HEK293T (cell line): Measurements from ENCODE around the gene KMT5C.

ENCODE experiments used
- CTCF ChIA-PET: fragments of 350-600 bp; formaldehyde crosslinking; extraction: SDS; loops from one replicate; lab custom pipeline; 2021; ENCODE audit warnings: antibody characterized with exemption, inconsistent platforms; lab: Yijun Ruan, JAX
- POLR2A ChIA-PET: fragments of 350-600 bp; formaldehyde crosslinking; extraction: SDS; loops from one replicate; lab custom pipeline; 2020; ENCODE audit warnings: antibody characterized with exemption, inconsistent platforms; lab: Yijun Ruan, JAX
- DNase-seq: peaks from one replicate; pipeline ENCODE4 v3.0.0; 2012; ENCODE audit warnings: mixed read lengths; ENCODE audit errors: extremely low spot score
- ARNT ChIP-seq: fragments of 450-650 bp; IDR thresholded peaks from 2 replicates; pipeline ENCODE4 v1.6.1; 2017; ENCODE audit warnings: mild to moderate bottlenecking
- BHLHE40 ChIP-seq: fragments of 450-650 bp; IDR thresholded peaks from 2 replicates; pipeline ENCODE4 v1.6.1; 2016; ENCODE audit warnings: mild to moderate bottlenecking, moderate library complexity, borderline replicate concordance
- CTBP1 ChIP-seq: fragments of 450-650 bp; IDR thresholded peaks from 2 replicates; pipeline ENCODE4 v1.6.1; 2016; ENCODE audit warnings: borderline replicate concordance
- ELF4 ChIP-seq: fragments of 450-650 bp; IDR thresholded peaks from 2 replicates; pipeline ENCODE4 v1.6.1; 2017; ENCODE audit warnings: antibody characterized with exemption
- FOXA1 ChIP-seq: fragments of 450-650 bp; IDR thresholded peaks from 2 replicates; pipeline ENCODE4 v1.6.1; 2016; ENCODE audit warnings: mild to moderate bottlenecking
- FOXK2 ChIP-seq: fragments of 450-650 bp; IDR thresholded peaks from 2 replicates; pipeline ENCODE4 v1.6.1; 2016; ENCODE audit warnings: mild to moderate bottlenecking
- FOXM1 ChIP-seq: fragments of 450-650 bp; IDR thresholded peaks from 2 replicates; pipeline ENCODE4 v1.6.1; 2017; ENCODE audit warnings: mild to moderate bottlenecking, borderline replicate concordance
- HDGF ChIP-seq: fragments of 450-650 bp; IDR thresholded peaks from 2 replicates; pipeline ENCODE4 v1.6.1; 2017; ENCODE audit warnings: antibody characterized with exemption, borderline replicate concordance
- L3MBTL2 ChIP-seq: fragments of 450-650 bp; conservative IDR thresholded peaks from 2 replicates; pipeline ENCODE4 v1.6.1; 2016; ENCODE audit warnings: mild to moderate bottlenecking
- LEF1 ChIP-seq: fragments of 450-650 bp; IDR thresholded peaks from 2 replicates; pipeline ENCODE4 v1.6.1; 2017; ENCODE audit warnings: mild to moderate bottlenecking, borderline replicate concordance
- NFRKB ChIP-seq: fragments of 450-650 bp; IDR thresholded peaks from 2 replicates; pipeline ENCODE4 v1.6.1; 2016; ENCODE audit warnings: mild to moderate bottlenecking, moderate library complexity
- SP1 ChIP-seq: fragments of 450-650 bp; IDR thresholded peaks from 2 replicates; pipeline ENCODE4 v1.6.1; 2017
- SUZ12 ChIP-seq: fragments of 450-650 bp; IDR thresholded peaks from 2 replicates; pipeline ENCODE4 v1.6.1; 2016; ENCODE audit warnings: mild to moderate bottlenecking
- TARDBP ChIP-seq: fragments of 450-650 bp; IDR thresholded peaks from 2 replicates; pipeline ENCODE4 v1.6.1; 2016
- ZNF384 ChIP-seq: fragments of 450-650 bp; IDR thresholded peaks from 2 replicates; pipeline ENCODE4 v1.6.1; 2016
- TF ChIP-seq, protein P1 (sequence below): fragments of 450-650 bp; IDR thresholded peaks from 2 replicates; pipeline ENCODE4 v1.6.1; 2016

KMT5C gene

DNA sequence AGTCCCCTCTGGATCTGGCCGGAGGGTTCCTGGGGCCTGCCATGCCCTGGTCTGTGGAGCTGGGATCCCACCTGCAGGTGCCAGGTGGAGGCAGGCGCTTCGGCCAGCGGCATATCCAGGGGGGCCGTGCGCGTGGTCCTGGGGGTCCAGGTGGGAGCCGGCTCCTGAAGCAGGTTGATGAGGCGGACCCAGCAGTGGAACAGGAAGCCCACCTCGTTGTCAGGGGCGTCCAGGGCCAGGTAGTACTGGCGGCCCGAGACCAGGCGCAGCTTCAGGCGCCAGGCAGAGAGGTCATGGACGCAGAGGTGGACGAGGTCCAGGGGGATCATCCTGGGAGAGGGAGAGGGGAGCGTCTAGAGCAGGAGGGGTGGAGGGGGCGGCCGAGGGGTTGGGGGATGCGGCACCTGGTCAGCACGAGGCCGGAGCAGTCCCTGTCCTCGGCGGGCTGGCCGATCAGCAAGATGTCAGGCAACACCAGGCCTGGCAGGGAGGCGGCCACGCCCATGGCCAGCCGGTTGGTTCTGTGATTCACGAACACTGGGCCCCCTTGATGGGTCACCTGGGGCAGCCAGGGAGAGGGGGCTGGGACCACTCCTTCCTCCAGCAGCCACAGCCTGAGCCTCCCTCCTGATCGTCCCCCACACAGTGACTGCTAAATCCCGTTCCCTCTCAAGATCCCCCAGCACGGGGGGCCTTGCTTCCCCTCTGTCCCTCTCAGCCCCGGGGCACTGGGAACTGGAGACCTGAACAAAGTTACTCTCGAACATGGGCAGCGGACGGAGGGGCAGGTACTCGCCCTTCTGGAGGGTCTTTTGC, 22.7 kb downstream of the KMT5C start:
- no peak for DNase-seq
- TF ChIP-seq SP1 (no peak), NFRKB (no peak), BHLHE40 (no peak), SUZ12 (no peak), TARDBP (no peak), FOXM1 (no peak), FOXA1 (no peak), HDGF (no peak), FOXK2 (no peak), ELF4 (no peak), ARNT (no peak), ZNF384 (no peak), CTBP1 (no peak)
- TF ChIP-seq, protein P1, sequence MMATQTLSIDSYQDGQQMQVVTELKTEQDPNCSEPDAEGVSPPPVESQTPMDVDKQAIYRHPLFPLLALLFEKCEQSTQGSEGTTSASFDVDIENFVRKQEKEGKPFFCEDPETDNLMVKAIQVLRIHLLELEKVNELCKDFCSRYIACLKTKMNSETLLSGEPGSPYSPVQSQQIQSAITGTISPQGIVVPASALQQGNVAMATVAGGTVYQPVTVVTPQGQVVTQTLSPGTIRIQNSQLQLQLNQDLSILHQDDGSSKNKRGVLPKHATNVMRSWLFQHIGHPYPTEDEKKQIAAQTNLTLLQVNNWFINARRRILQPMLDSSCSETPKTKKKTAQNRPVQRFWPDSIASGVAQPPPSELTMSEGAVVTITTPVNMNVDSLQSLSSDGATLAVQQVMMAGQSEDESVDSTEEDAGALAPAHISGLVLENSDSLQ: no peak
- CTCF ChIA-PET: no interaction called here
- POLR2A ChIA-PET: interaction anchor here (1.0 to 1.3 kb wide), 2 partner anchors 12 to 45 kb away, joined by 3 read pairs; partner anchors contain the start of gene UBE2S

DNA sequence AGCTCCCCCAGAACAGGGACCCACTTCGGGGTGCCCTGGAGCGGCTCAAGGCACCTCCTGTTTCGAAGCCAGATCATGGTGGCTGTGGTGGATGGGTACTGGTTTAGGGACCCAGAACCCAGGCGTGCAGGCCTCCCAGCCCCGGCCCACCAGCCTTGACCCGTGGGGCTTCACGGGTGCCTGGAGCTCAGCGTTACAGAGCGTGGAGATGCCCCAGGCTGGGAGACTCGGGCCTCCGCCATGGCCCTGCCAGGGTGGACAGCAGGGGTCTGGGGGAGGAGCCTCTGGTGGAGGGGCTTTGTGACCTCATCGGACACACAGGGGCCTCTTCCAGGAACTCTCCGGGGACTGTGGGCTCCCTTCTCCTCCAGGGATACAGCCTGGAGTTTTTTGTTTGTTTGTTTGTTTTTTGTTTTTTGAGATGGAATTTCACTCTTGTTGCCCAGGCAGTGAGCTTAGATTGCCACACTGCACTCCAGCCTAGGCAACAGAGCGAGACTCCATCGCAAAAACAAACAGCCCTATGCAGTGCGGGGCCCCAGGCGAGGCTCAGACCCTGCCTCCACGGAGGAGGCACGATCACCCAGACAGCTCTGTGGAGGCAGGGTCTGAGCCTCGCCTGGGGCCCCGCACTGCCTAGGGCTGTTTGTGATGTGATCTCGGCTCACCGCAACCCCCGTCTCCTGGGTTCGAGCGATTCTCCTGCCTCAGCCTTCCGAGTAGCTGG, 23.5 kb downstream of the KMT5C start, which contains the start of gene GARIN5B:
GARIN5B (minus strand) TSS at position 271 of the 727 bp plus-strand sequence; CDS start at position 77, 194 bp downstream.
- ChIA-PET CTCF (no interaction called here), POLR2A (interaction anchor here (1.0 to 1.1 kb wide), 2 partner anchors 13 to 40 kb away, joined by 3 read pairs; no protein-coding TSS in a partner anchor)
- no peak for DNase-seq
- no peak for TF ChIP-seq FOXM1
- no peak for TF ChIP-seq ARNT
- no peak for TF ChIP-seq NFRKB
- no peak for TF ChIP-seq ZNF384
- no peak for TF ChIP-seq HDGF
- no peak for TF ChIP-seq SUZ12
- TF ChIP-seq ELF4: no peak
- no peak for TF ChIP-seq LEF1
- no peak for TF ChIP-seq SP1
- TF ChIP-seq, protein P1: no peak
- TF ChIP-seq L3MBTL2: no peak
- TF ChIP-seq FOXA1: no peak
- TF ChIP-seq TARDBP: no peak
- no peak for TF ChIP-seq CTBP1
- no peak for TF ChIP-seq BHLHE40
- TF ChIP-seq FOXK2: no peak

DNA sequence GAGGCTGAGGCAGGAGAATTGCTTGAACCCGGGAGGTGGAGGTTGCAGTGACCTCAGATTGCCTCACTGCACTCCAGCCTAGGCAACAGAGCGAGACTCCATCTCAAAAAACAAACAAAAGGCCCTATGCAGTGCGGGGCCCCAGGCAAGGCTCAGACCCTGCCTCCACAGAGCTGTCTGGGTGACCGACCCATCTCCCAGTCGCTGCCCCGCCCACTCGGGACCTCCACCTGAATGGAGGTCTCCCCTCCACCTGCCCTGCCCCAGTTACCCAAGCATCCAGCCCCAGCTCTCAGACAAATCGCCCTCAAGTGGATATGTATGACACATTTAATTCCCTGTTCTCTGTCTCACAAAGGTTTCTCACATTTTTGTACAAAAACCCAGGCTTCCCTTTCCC, 25.6 kb downstream of the KMT5C start:
- TF ChIP-seq BHLHE40 (no peak), SP1 (no peak), SUZ12 (no peak), L3MBTL2 (no peak), FOXK2 (no peak), FOXM1 (no peak)
- ChIA-PET CTCF (no interaction called here), POLR2A (no interaction called here)
- DNase-seq: no peak

DNA sequence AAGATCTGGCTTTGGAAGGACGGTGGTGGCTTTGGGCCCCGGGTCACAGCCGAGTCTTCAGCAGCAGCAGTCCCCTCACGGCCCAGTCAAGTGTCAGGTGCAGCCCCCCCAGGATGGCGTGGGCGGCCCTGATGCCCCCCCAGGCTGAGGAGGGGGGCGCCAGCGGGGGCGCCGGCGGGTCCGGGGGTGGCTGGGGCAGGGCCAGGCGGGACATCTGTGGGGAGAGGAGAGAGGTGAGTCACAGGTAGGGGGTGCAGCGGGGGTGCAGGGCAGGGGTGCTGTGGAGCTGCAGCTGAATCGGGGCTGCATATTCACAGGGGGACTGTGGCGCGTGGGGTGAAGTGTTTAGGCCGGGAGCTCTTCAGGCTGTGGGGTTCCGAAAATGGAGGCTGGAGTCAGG, 26.3 kb downstream of the KMT5C start:
- TF ChIP-seq SUZ12 (no peak), FOXM1 (no peak), SP1 (no peak), FOXK2 (no peak), CTBP1 (no peak), FOXA1 (no peak), ELF4 (no peak), TARDBP (no peak), L3MBTL2 (no peak), ARNT (no peak), HDGF (no peak), NFRKB (no peak), BHLHE40 (no peak), ZNF384 (no peak)
- TF ChIP-seq, protein P1: no peak
- POLR2A ChIA-PET: interaction anchor here (0.9 kb wide), 1 partner anchor 26 kb away, joined by 3 read pairs; the partner anchor contains the start of gene KMT5C
- DNase-seq: no peak
- CTCF ChIA-PET: no interaction called here

DNA sequence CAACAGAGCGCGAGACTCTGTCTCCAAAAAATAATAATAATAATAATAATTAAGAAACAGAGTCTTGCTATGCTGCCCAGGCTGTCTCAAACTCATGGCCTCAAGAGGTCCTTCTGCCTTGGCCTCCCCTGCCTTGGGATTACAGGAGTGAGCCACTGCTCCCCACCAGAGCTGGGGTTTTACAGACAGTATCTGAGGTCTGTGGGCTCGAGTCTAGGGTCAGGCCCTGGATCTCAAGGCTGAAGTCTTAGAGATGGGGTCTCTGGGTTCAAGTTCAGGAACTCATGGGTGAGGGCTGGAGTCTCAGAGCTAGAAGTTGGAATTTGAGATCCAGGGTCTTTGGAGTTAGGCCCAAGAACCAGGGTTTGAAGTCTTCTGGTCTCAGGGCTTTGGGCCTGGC, 27.1 kb downstream of the KMT5C start:
- ChIA-PET POLR2A (interaction anchor here (0.9 kb wide), 1 partner anchor 27 kb away, joined by 3 read pairs; the partner anchor contains the start of gene KMT5C), CTCF (no interaction called here)
- no peak for DNase-seq
- TF ChIP-seq TARDBP (no peak), NFRKB (no peak), BHLHE40 (no peak), L3MBTL2 (no peak), SUZ12 (no peak), ELF4 (no peak), SP1 (no peak), FOXM1 (no peak), ZNF384 (no peak)
